Peyer's patch (tissue), 4 donors: ENCODE measurements around the gene MYH10.

Source experiments
- POLR2A ChIP-seq, 2 donors: fragments of 450-650 bp; IDR thresholded peaks; one replicate each; pipeline ENCODE4 v1.5.1; 2017; ENCODE audit warnings: antibody characterized with exemption in 2 of 2, mild to moderate bottlenecking in 2 of 2, moderate library complexity in 2 of 2
- TF ChIP-seq, protein P1 (sequence below), 6 experiments: fragments of 450-650 bp in 4 of 6; fragments of 200-600 bp in 2 of 6; sonication (generic) in 1 of 6; IDR thresholded peaks; one replicate each; pipeline ENCODE4 v1.5.1; 2017 to 2019; ENCODE audit warnings: antibody characterized with exemption in 6 of 6, mild to moderate bottlenecking in 3 of 6, moderate library complexity in 1 of 6

DNA sequence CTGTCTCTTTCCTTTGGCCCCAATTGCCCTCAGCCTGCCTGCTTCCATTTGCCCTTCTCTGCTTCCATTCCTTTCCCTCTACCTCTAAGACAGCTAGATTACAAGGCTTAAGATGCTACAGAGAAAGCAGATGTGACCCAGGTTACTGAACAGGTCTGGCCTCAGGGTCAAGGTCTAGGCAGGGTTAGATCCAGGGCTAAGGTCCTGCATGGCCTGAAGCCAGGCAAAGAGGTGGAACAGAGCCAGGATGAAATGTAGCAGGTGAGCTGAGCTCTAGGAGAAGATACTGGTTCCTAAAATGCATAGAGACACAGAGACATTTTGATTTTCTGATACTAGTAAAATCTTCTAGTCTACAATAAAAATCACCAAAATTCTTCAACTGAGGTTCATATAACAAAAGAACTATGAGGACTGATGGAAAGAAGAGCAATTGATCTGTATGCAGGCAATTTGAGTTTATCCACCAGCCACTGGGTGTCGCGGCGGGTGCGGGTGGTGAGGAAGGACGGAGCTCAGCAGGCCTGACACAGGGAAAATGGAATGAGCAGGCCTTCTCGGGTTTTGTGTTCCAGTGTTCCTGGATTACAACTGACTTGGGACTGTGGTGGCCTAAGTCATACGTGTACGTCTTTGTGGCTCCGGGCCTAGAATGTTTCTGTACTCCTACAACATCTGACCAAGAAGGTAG lies 95.9 kb downstream of the MYH10 start:
- TF ChIP-seq, protein P1, sequence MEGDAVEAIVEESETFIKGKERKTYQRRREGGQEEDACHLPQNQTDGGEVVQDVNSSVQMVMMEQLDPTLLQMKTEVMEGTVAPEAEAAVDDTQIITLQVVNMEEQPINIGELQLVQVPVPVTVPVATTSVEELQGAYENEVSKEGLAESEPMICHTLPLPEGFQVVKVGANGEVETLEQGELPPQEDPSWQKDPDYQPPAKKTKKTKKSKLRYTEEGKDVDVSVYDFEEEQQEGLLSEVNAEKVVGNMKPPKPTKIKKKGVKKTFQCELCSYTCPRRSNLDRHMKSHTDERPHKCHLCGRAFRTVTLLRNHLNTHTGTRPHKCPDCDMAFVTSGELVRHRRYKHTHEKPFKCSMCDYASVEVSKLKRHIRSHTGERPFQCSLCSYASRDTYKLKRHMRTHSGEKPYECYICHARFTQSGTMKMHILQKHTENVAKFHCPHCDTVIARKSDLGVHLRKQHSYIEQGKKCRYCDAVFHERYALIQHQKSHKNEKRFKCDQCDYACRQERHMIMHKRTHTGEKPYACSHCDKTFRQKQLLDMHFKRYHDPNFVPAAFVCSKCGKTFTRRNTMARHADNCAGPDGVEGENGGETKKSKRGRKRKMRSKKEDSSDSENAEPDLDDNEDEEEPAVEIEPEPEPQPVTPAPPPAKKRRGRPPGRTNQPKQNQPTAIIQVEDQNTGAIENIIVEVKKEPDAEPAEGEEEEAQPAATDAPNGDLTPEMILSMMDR (IDR thresholded peaks at IDR 0.05), result no peak
- no peak for TF ChIP-seq POLR2A (IDR thresholded peaks at IDR 0.05)
